H1 (cell line): ENCODE data around the gene PIK3C2G. TPM values are rescaled to one million over a fixed set of nuclear protein-coding genes. Genes with fewer than 3 reads are reported as not detected.
A peak's percentile ranks its signal among the peaks of the same experiment; 100 is the strongest.

ENCODE experiments used
- CTCF ChIA-PET: fragments of 300-600 bp; sonication (Branson Sonifier 250); formaldehyde crosslinking; loops from one replicate; lab custom pipeline; 2021; ENCODE audit not compliant: partially characterized antibody; lab: Charles Lee
- POLR2A ChIA-PET: fragments of 300-600 bp; sonication (Branson Sonifier 250); formaldehyde crosslinking; loops from one replicate; lab custom pipeline; 2021; ENCODE audit warnings: inconsistent platforms; ENCODE audit not compliant: partially characterized antibody; lab: Charles Lee
- DNase-seq, 2 experiments: peaks; one replicate each; pipeline versions ENCODE4 v3.0.0 to v3.0.0-alpha.2; 2010 to 2022; ENCODE audit warnings: low spot score in 2 of 2, low read depth in 1 of 2, mixed read lengths in 1 of 2
- FAIRE-seq: peaks from 2 replicates; lab custom pipeline; 2011; peaks lifted over from hg19 to GRCh38; lab: Jason Lieb, UNC
- H2AFZ ChIP-seq: 2 replicates; pipeline ENCODE4 v1.8.1; 2012; ENCODE audit warnings: low read length, inconsistent platforms
- H2AK5ac ChIP-seq: 2 replicates; pipeline ENCODE4 v1.6.1; 2013; ENCODE audit warnings: low read depth, low read length
- H2BK120ac ChIP-seq: replicated peaks from 2 replicates; pipeline ENCODE3; 2013; ENCODE audit warnings: low read depth, low read length, inconsistent platforms
- H2BK12ac ChIP-seq: 2 replicates; pipeline ENCODE4 v1.6.1; 2013; ENCODE audit warnings: low read depth, low read length
- H2BK15ac ChIP-seq: 2 replicates; pipeline ENCODE4 v1.6.1; 2013; ENCODE audit warnings: low read length
- H2BK20ac ChIP-seq: 2 replicates; pipeline ENCODE4 v1.6.1; 2013; ENCODE audit warnings: low read length
- H2BK5ac ChIP-seq: 2 replicates; pipeline ENCODE4 v1.6.1; 2013; ENCODE audit warnings: low read depth, low read length
- H3K14ac ChIP-seq: 2 replicates; pipeline ENCODE4 v1.6.1; 2013; ENCODE audit warnings: inconsistent platforms; ENCODE audit not compliant: insufficient read length
- H3K18ac ChIP-seq: 2 replicates; pipeline ENCODE4 v1.6.1; 2013; ENCODE audit warnings: low read length; ENCODE audit errors: extremely low read depth
- H3K23ac ChIP-seq: 2 replicates; pipeline ENCODE4 v1.6.1; 2013; ENCODE audit warnings: inconsistent platforms; ENCODE audit not compliant: insufficient read length
- H3K23me2 ChIP-seq: 2 replicates; pipeline ENCODE4 v1.6.1; 2013; ENCODE audit warnings: low read depth, low read length
- H3K27ac ChIP-seq: 2 replicates; pipeline ENCODE4 v1.6.1; 2011; ENCODE audit warnings: low read depth, low read length, inconsistent platforms
- H3K27me3 ChIP-seq, 4 experiments: replicated peaks in 1 of 4; 1 replicate in 1 of 4; 2 replicates in 3 of 4; pipeline versions ENCODE4 v1.6.1 to v1.8.1; 2011 to 2013; ENCODE audit warnings: low read length in 3 of 4, mild to moderate bottlenecking in 3 of 4, inconsistent platforms in 2 of 4, mixed read lengths in 2 of 4, moderate library complexity in 1 of 4; ENCODE audit not compliant: control insufficient read depth in 3 of 4, insufficient read depth in 3 of 4; ENCODE audit errors: extremely low read depth in 1 of 4
- H3K36me3 ChIP-seq, 4 experiments: 2 replicates each; pipeline versions ENCODE4 v1.6.1 to v1.8.1; 2011 to 2013; ENCODE audit warnings: mild to moderate bottlenecking in 4 of 4, low read length in 3 of 4, moderate library complexity in 2 of 4, control low read depth in 1 of 4, inconsistent platforms in 1 of 4; ENCODE audit not compliant: insufficient read depth in 4 of 4, control insufficient read depth in 2 of 4
- H3K4ac ChIP-seq: replicated peaks from 2 replicates; pipeline ENCODE3; 2013; ENCODE audit warnings: low read length, low read depth, mixed read lengths, inconsistent platforms; ENCODE audit not compliant: insufficient read length
- H3K4me1 ChIP-seq, 4 experiments: replicated peaks in 1 of 4; 1 replicate in 1 of 4; 2 replicates in 3 of 4; pipeline versions ENCODE4 v1.6.1 to v1.8.1; 2011 to 2013; ENCODE audit warnings: low read length in 3 of 4, inconsistent platforms in 2 of 4, mixed read lengths in 1 of 4; ENCODE audit not compliant: insufficient read depth in 4 of 4, control insufficient read depth in 3 of 4
- H3K4me2 ChIP-seq, 2 experiments: 2 replicates each; pipeline versions ENCODE4 v1.6.1 to v1.8.1; 2011 to 2013; ENCODE audit warnings: low read depth in 2 of 2, low read length in 2 of 2, control low read depth in 1 of 2, inconsistent platforms in 1 of 2, mild to moderate bottlenecking in 1 of 2; ENCODE audit not compliant: insufficient read depth in 1 of 2
- H3K4me3 ChIP-seq, 4 experiments: fragments of 200-600, 300-600 bp in 1 of 4; sonication (generic), shearing (Covaris generic), sonication (Bioruptor Twin) in 1 of 4; 2 replicates each; pipeline versions ENCODE4 v1.5.1 to v1.8.1; 2011 to 2016; ENCODE audit warnings: low read length in 4 of 4, low read depth in 3 of 4, control low read depth in 2 of 4, inconsistent platforms in 2 of 4, mild to moderate bottlenecking in 2 of 4, mixed read lengths in 1 of 4, moderate library complexity in 1 of 4; ENCODE audit not compliant: insufficient read depth in 2 of 4; ENCODE audit errors: extremely low read depth in 1 of 4
- H3K56ac ChIP-seq: replicated peaks from 2 replicates; pipeline ENCODE3; 2013; ENCODE audit warnings: low read depth, mild to moderate bottlenecking, mixed read lengths, low read length, inconsistent platforms; ENCODE audit not compliant: insufficient read length
- H3K79me1 ChIP-seq: 2 replicates; pipeline ENCODE4 v1.6.1; 2013; ENCODE audit warnings: low read depth, low read length, control low read depth
- H3K79me2 ChIP-seq, 2 experiments: 2 replicates each; pipeline versions ENCODE4 v1.6.1 to v1.8.1; 2012 to 2013; ENCODE audit warnings: low read length in 2 of 2, mild to moderate bottlenecking in 2 of 2, inconsistent platforms in 1 of 2; ENCODE audit not compliant: insufficient read depth in 2 of 2, control insufficient read depth in 1 of 2
- H3K9ac ChIP-seq, 4 experiments: replicated peaks in 1 of 4; 1 replicate in 1 of 4; 2 replicates in 3 of 4; pipeline versions ENCODE4 v1.6.1 to v1.8.1; 2011 to 2013; ENCODE audit warnings: low read depth in 3 of 4, low read length in 3 of 4, control low read depth in 2 of 4, mild to moderate bottlenecking in 2 of 4, moderate library complexity in 2 of 4, inconsistent platforms in 1 of 4; ENCODE audit errors: extremely low read depth in 1 of 4
- H3K9me3 ChIP-seq, 2 experiments: 2 replicates each; pipeline versions ENCODE4 v1.6.1 to v1.8.1; 2012 to 2013; ENCODE audit warnings: mild to moderate bottlenecking in 2 of 2, moderate library complexity in 2 of 2, control low read depth in 1 of 2, inconsistent platforms in 1 of 2, low read depth in 1 of 2, low read length in 1 of 2, mixed read lengths in 1 of 2; ENCODE audit not compliant: insufficient read depth in 2 of 2
- H4K20me1 ChIP-seq, 2 experiments: replicated peaks in 1 of 2; 2 replicates each; pipeline versions ENCODE3 to v1.8.1; 2011 to 2013; ENCODE audit warnings: inconsistent platforms in 2 of 2, low read length in 2 of 2, mild to moderate bottlenecking in 1 of 2; ENCODE audit not compliant: insufficient read depth in 2 of 2, control insufficient read depth in 1 of 2
- H4K5ac ChIP-seq: 2 replicates; pipeline ENCODE4 v1.6.1; 2013; ENCODE audit warnings: low read length, low read depth, mixed read lengths, inconsistent platforms; ENCODE audit not compliant: insufficient read length
- H4K8ac ChIP-seq: 2 replicates; pipeline ENCODE4 v1.8.0; 2013; ENCODE audit warnings: mild to moderate bottlenecking, moderate library complexity, low read length, inconsistent platforms; ENCODE audit not compliant: insufficient read depth; ENCODE audit errors: extremely low read depth
- H4K91ac ChIP-seq: replicated peaks from 2 replicates; pipeline ENCODE3; 2013; ENCODE audit warnings: low read length, mixed read lengths, inconsistent platforms; ENCODE audit not compliant: insufficient read length
- BACH1 ChIP-seq: IDR thresholded peaks from 2 replicates; pipeline ENCODE4 v1.6.1; 2012; ENCODE audit warnings: low read length, improper control_type of control experiment
- GTF2F1 ChIP-seq: IDR thresholded peaks from 2 replicates; pipeline ENCODE4 v1.6.1; 2012; ENCODE audit warnings: low read depth, low read length, improper control_type of control experiment, borderline replicate concordance
- MAFK ChIP-seq: IDR thresholded peaks from 2 replicates; pipeline ENCODE4 v1.6.1; 2012; ENCODE audit warnings: low read depth, mild to moderate bottlenecking, improper control_type of control experiment, low read length
- WGBS, 2 experiments: shearing (Covaris generic) in 1 of 2; methylation state at CpG; one replicate each; pipeline versions ENCODE4 v1.1.6 to v1.1.7; 2013 to 2015; ENCODE audit warnings: low lambda C conversion rate in 2 of 2, mixed read lengths in 2 of 2, inconsistent platforms in 1 of 2, low coverage in 1 of 2, missing lambda C conversion rate in 1 of 2; ENCODE audit not compliant: insufficient replicate concordance in 2 of 2, insufficient coverage in 1 of 2, insufficient read length in 1 of 2; ENCODE audit errors: extremely low coverage in 1 of 2, missing lambda C conversion rate in 1 of 2; 5-methylcytosine and 5-hydroxymethylcytosine counted together
- polyA plus RNA-seq, 7 experiments: library from polyadenylated mRNA; depleted of rRNA in 3 of 7; stranded (reverse) in 5 of 7; unstranded in 2 of 7; fragments of >200 nt in 5 of 7; fragments of 200-250 nt in 2 of 7; gene quantifications; 1 replicate in 5 of 7; 2 replicates in 1 of 7; 4 replicates in 1 of 7; pipeline versions ENCODE4 v1.2.1 to v1.2.3, GENCODE V29; 2011 to 2013; ENCODE audit warnings: missing spikeins in 2 of 7, mixed read lengths in 2 of 7
- total RNA-seq: library from RNA; stranded (reverse); fragmentation: NEBNext Ultra II Directional; extraction: Animal tissue kit (Norgen Biotek cat#: 25700); gene quantifications from 2 replicates; pipeline ENCODE4 v1.2.1, GENCODE V29; 2021

The PIK3C2G gene
- total and polyA plus RNA-seq, 2 of the 8 experiments (the other 6 are each of a cell fraction or from before 2014, with no cell fraction given), result not detected

- no peak overlapping the region for H3K14ac ChIP-seq
- no peaks in the 10 kb centered on the region for H3K23me2 ChIP-seq
- H2BK20ac ChIP-seq, result no peak overlapping the region
- TF ChIP-seq BACH1, result peak; percentile 73
- peak; percentile 52; the same call in 1 of the 2 replicates for TF ChIP-seq MAFK
- TF ChIP-seq GTF2F1, result no peak
- no peak overlapping the region for H2BK5ac ChIP-seq
- H2AFZ ChIP-seq, result 0 out of 2 replicates have a peak overlapping the region, but pooled peaks have one; percentile 14
- no peaks in the 10 kb centered on the region for H3K36me3 ChIP-seq
- H3K9ac ChIP-seq, result no peak overlapping the region
- no peak overlapping the region for H2BK120ac ChIP-seq
- no peak overlapping the region for H3K23ac ChIP-seq
- no peak overlapping the region for H3K18ac ChIP-seq
- no peak overlapping the region for H4K5ac ChIP-seq
- no peak overlapping the region for H4K8ac ChIP-seq
- no peak overlapping the region for H2BK15ac ChIP-seq
- H3K9me3 ChIP-seq, result no peaks in the 10 kb centered on the region
- DNase-seq (no peak), FAIRE-seq (no peak)
- no peak overlapping the region for H3K4me3 ChIP-seq
- H3K4me1 ChIP-seq, result no peaks in the 10 kb centered on the region
- H3K4me2 ChIP-seq, result no peak overlapping the region
- CTCF ChIA-PET, result no interaction called here
- H4K91ac ChIP-seq, result no peak overlapping the region
- H3K27me3 ChIP-seq, result no peaks in the 10 kb centered on the region
- H3K79me1 ChIP-seq, result no peaks in the 10 kb centered on the region
- no peak overlapping the region for H3K4ac ChIP-seq
- POLR2A ChIA-PET, result no interaction called here
- no peak overlapping the region for H2BK12ac ChIP-seq
- H4K20me1 ChIP-seq, result no peaks in the 10 kb centered on the region
- H2AK5ac ChIP-seq, result no peak overlapping the region
- H3K56ac ChIP-seq, result no peak overlapping the region
- H3K79me2 ChIP-seq, result no peaks in the 10 kb centered on the region
- 88% methylated on average over 7 of the region's 7 CpGs; no CpG with 5 or more reads in 1 of the 2 experiments for WGBS, 2 experiments
- H3K27ac ChIP-seq, result no peak overlapping the region
Observed at GRCh38 chr12:18242380-18243089, 18.8 kb upstream of the PIK3C2G start.
